Measurements from ENCODE around the gene BBS9.

BBS9 gene

GRCh38 chr7:33109005-33109757 is 20.2 kb upstream of the BBS9 start, which contains the start of gene RP9:
RP9 (minus strand) TSS chr7:33109404; CDS start chr7:33109372, 32 bp downstream.
- Mint-ChIP-seq H3K27me3 (peaks cover 22% of the 10 kb centered on the region), H3K4me3 (peak within 1 kb of the TSS; percentile 82 to 97), H3K4me1 (peaks cover 39% of the 10 kb centered on the region), H3K9me3 (no peaks in the 10 kb centered on the region), H3K27ac (peak within 1 kb of the TSS; percentile 79 to 97)
- DNase-seq (peak; percentile 83 to 86), ATAC-seq (peak; percentile 92)

- Mint-ChIP-seq H3K27me3 (peaks cover 27% of the 10 kb centered on the region), H3K27ac (no peak overlapping the region), H3K4me3 (peak overlapping the region; percentile 68 to 75), H3K4me1 (peaks cover 39% of the 10 kb centered on the region), H3K9me3 (no peaks in the 10 kb centered on the region)
- no peak for ATAC-seq
- DNase-seq, result no peak
Measured at GRCh38 chr7:33109758-33110238, 19.6 kb upstream of the BBS9 start.

- Mint-ChIP-seq H3K27ac (no peak overlapping the region), H3K4me1 (peaks cover 29% of the 10 kb centered on the region)
Measured at GRCh38 chr7:33111614-33112013, 17.8 kb upstream of the BBS9 start.

GRCh38 chr7:33114976-33115375 is 14.4 kb upstream of the BBS9 start:
- Mint-ChIP-seq H3K27me3 (peaks cover 50% of the 10 kb centered on the region), H3K4me1 (peaks cover 10% of the 10 kb centered on the region), H3K4me3 (no peak overlapping the region), H3K27ac (no peak overlapping the region), H3K9me3 (peaks cover 8 to 11% of the 10 kb centered on the region in 2 donors)
- ATAC-seq (no peak), DNase-seq (no peak)

More at GRCh38 chr7:33111614-33112013, 17.8 kb upstream of the BBS9 start:
- no peak for ATAC-seq
- Mint-ChIP-seq H3K4me3 (no peak overlapping the region), H3K9me3 (no peaks in the 10 kb centered on the region), H3K27me3 (peaks cover 40% of the 10 kb centered on the region)
- DNase-seq, result no peak

GRCh38 chr7:33118383-33118782 is 11.0 kb upstream of the BBS9 start:
- no peak overlapping the region for H3K27ac Mint-ChIP-seq
- no peaks in the 10 kb centered on the region for H3K4me1 Mint-ChIP-seq
- ATAC-seq (no peak), DNase-seq (no peak)
- no peak overlapping the region for H3K4me3 Mint-ChIP-seq
- peaks cover 60% of the 10 kb centered on the region for H3K27me3 Mint-ChIP-seq
- peaks cover 8 to 11% of the 10 kb centered on the region in 2 donors for H3K9me3 Mint-ChIP-seq

GRCh38 chr7:33127085-33127484 is 2.3 kb upstream of the BBS9 start:
- H3K9me3 Mint-ChIP-seq, result no peaks in the 10 kb centered on the region
- peaks cover 17% of the 10 kb centered on the region for H3K4me1 Mint-ChIP-seq
- ATAC-seq (no peak), DNase-seq (no peak)
- H3K27me3 Mint-ChIP-seq, result peaks cover 7% of the 10 kb centered on the region
- H3K27ac Mint-ChIP-seq, result no peak overlapping the region
- H3K4me3 Mint-ChIP-seq, result no peak overlapping the region

GRCh38 chr7:33128631-33128989 is 754 bp upstream of the BBS9 start:
- ATAC-seq, result no peak
- DNase-seq, result no peak
- no peaks in the 10 kb centered on the region for H3K9me3 Mint-ChIP-seq
- peak overlapping the region in 1 of 2 donors; percentile 54 for H3K27ac Mint-ChIP-seq
- H3K4me1 Mint-ChIP-seq, result peaks cover 19% of the 10 kb centered on the region
- H3K27me3 Mint-ChIP-seq, result no peaks in the 10 kb centered on the region
- H3K4me3 Mint-ChIP-seq, result peak overlapping the region; percentile 95 to 96

GRCh38 chr7:33129806-33130153 is 416 bp downstream of the BBS9 start:
- Mint-ChIP-seq H3K27ac (peak overlapping the region; percentile 91), H3K4me3 (peak overlapping the region; percentile 95 to 96), H3K4me1 (peaks cover 19% of the 10 kb centered on the region), H3K9me3 (peaks cover 2% of the 10 kb centered on the region in 2 donors), H3K27me3 (no peaks in the 10 kb centered on the region)
- ATAC-seq, result no peak
- no peak for DNase-seq

GRCh38 chr7:33130184-33130583 is 820 bp downstream of the BBS9 start:
- H3K27me3 Mint-ChIP-seq, result no peaks in the 10 kb centered on the region
- no peak for DNase-seq
- peaks cover 19% of the 10 kb centered on the region for H3K4me1 Mint-ChIP-seq
- H3K9me3 Mint-ChIP-seq, result peaks cover 4 to 6% of the 10 kb centered on the region in 2 donors
- H3K27ac Mint-ChIP-seq, result peak overlapping the region; percentile 91
- peak overlapping the region; percentile 95 to 96 for H3K4me3 Mint-ChIP-seq
- no peak for ATAC-seq

GRCh38 chr7:33137103-33137502 is 7.7 kb downstream of the BBS9 start:
- Mint-ChIP-seq H3K4me1 (peaks cover 2% of the 10 kb centered on the region), H3K27ac (no peak overlapping the region), H3K4me3 (no peak overlapping the region), H3K9me3 (peaks cover 14 to 17% of the 10 kb centered on the region in 2 donors), H3K27me3 (no peaks in the 10 kb centered on the region)
- no peak for ATAC-seq
- DNase-seq, result no peak

- Mint-ChIP-seq H3K27ac (no peak overlapping the region), H3K4me3 (no peak overlapping the region), H3K4me1 (peaks cover 8% of the 10 kb centered on the region), H3K9me3 (peaks cover 4 to 14% of the 10 kb centered on the region in 2 donors), H3K27me3 (no peaks in the 10 kb centered on the region)
- no peak for ATAC-seq
- DNase-seq, result no peak
Measured at GRCh38 chr7:33142585-33142984, 13.2 kb downstream of the BBS9 start.

GRCh38 chr7:33143996-33144718 is 14.8 kb downstream of the BBS9 start:
- peaks cover 4 to 14% of the 10 kb centered on the region in 2 donors for H3K9me3 Mint-ChIP-seq
- H3K27ac Mint-ChIP-seq, result no peak overlapping the region
- H3K27me3 Mint-ChIP-seq, result no peaks in the 10 kb centered on the region
- H3K4me1 Mint-ChIP-seq, result peaks cover 8% of the 10 kb centered on the region
- no peak overlapping the region for H3K4me3 Mint-ChIP-seq
- ATAC-seq (no peak), DNase-seq (no peak)

- Mint-ChIP-seq H3K4me1 (peaks cover 8% of the 10 kb centered on the region), H3K9me3 (peaks cover 4 to 14% of the 10 kb centered on the region in 2 donors), H3K27me3 (no peaks in the 10 kb centered on the region), H3K27ac (no peak overlapping the region), H3K4me3 (no peak overlapping the region)
- no peak for DNase-seq
- no peak for ATAC-seq
Measured at GRCh38 chr7:33145156-33145555, 15.8 kb downstream of the BBS9 start.

GRCh38 chr7:33152087-33152486 is 22.7 kb downstream of the BBS9 start:
- no peak overlapping the region for H3K4me3 Mint-ChIP-seq
- ATAC-seq, result no peak
- no peak for DNase-seq
- no peaks in the 10 kb centered on the region for H3K9me3 Mint-ChIP-seq
- no peak overlapping the region for H3K27ac Mint-ChIP-seq
- H3K4me1 Mint-ChIP-seq, result no peaks in the 10 kb centered on the region
- no peaks in the 10 kb centered on the region for H3K27me3 Mint-ChIP-seq

GRCh38 chr7:33155811-33156210 is 26.4 kb downstream of the BBS9 start:
- no peak for ATAC-seq
- no peak for DNase-seq
- H3K4me3 Mint-ChIP-seq, result no peak overlapping the region
- H3K27ac Mint-ChIP-seq, result no peak overlapping the region
- no peaks in the 10 kb centered on the region for H3K4me1 Mint-ChIP-seq
- no peaks in the 10 kb centered on the region for H3K9me3 Mint-ChIP-seq
- H3K27me3 Mint-ChIP-seq, result no peaks in the 10 kb centered on the region

GRCh38 chr7:33156441-33156840 is 27.1 kb downstream of the BBS9 start:
- no peaks in the 10 kb centered on the region for H3K27me3 Mint-ChIP-seq
- DNase-seq, result no peak
- no peaks in the 10 kb centered on the region for H3K9me3 Mint-ChIP-seq
- no peak overlapping the region for H3K27ac Mint-ChIP-seq
- H3K4me1 Mint-ChIP-seq, result no peaks in the 10 kb centered on the region
- ATAC-seq, result no peak
- no peak overlapping the region for H3K4me3 Mint-ChIP-seq

Data from stimulated activated naive CD8-positive, alpha-beta T cell treated with anti-CD3 and anti-CD28 coated beads, Interleukin-15, amount 100 ng/mL, for 72 hours (primary cell).